Measurements from ENCODE around the gene KCTD11.

KCTD11 gene

GRCh38 chr17:7403977-7404736 lies 52.2 kb downstream of the KCTD11 start, which contains the start of gene TMEM256:
Gene TMEM256, minus strand, starts transcription at chr17:7404097. Its CDS starts 13 bp downstream, at chr17:7404084.
- DNase-seq (ENCODE audit: low read depth in 2 of 2, low spot score in 1 of 2) = peak; percentile 92 to 93

Measured in stimulated activated CD8-positive, alpha-beta memory T cell treated with anti-CD3 and anti-CD28 coated beads, Interleukin-4, amount 100 ng/mL, for 4 hours (primary cell).